Body of pancreas (tissue), 4 donors: ENCODE results near the gene PLPP4.

Experiments
- POLR2A ChIP-seq, 3 donors: fragments of 450-650 bp; IDR thresholded peaks; one replicate each; pipeline ENCODE4 v1.6.1; 2016; ENCODE audit warnings: antibody characterized with exemption in 3 of 3, mild to moderate bottlenecking in 2 of 3
- TF ChIP-seq, protein P1 (sequence below), 7 experiments: fragments of 450-650 bp in 4 of 7; fragments of 200-600 bp in 3 of 7; sonication (generic) in 3 of 7; IDR thresholded peaks; one replicate each; pipeline ENCODE4 v1.5.1; 2016 to 2019; ENCODE audit warnings: antibody characterized with exemption in 7 of 7

DNA sequence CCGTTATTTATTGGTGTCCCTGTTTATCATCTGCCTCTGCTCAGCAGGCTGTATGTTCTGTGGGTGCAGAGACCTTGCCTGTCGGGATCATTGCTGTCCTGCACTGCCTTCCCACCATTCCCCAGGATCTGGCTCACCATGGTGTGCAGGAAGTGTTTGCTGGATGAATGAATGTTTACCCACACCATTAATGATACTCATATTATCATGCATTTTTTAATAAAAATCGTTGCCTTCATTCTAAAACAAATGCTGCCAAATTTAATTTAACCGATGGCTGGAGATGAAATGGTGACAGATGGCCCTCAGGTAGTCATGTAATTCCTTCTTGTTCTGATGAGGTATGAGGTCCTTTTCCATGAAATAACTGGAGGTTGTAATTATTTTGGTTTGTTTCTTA, 22.5 kb downstream of the PLPP4 start:
- TF ChIP-seq, protein P1, sequence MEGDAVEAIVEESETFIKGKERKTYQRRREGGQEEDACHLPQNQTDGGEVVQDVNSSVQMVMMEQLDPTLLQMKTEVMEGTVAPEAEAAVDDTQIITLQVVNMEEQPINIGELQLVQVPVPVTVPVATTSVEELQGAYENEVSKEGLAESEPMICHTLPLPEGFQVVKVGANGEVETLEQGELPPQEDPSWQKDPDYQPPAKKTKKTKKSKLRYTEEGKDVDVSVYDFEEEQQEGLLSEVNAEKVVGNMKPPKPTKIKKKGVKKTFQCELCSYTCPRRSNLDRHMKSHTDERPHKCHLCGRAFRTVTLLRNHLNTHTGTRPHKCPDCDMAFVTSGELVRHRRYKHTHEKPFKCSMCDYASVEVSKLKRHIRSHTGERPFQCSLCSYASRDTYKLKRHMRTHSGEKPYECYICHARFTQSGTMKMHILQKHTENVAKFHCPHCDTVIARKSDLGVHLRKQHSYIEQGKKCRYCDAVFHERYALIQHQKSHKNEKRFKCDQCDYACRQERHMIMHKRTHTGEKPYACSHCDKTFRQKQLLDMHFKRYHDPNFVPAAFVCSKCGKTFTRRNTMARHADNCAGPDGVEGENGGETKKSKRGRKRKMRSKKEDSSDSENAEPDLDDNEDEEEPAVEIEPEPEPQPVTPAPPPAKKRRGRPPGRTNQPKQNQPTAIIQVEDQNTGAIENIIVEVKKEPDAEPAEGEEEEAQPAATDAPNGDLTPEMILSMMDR (IDR thresholded peaks at IDR 0.05) = no peak
- no peak for TF ChIP-seq POLR2A (IDR thresholded peaks at IDR 0.05)
